Measurements from ENCODE around the gene METTL15. TPM values are rescaled to one million over a fixed set of nuclear protein-coding genes. Genes with fewer than 3 reads are reported as not detected.

Gene METTL15
- total and polyA plus RNA-seq, 2 experiments from 2014 or later, result 9.0 to 19.8 TPM

DNA sequence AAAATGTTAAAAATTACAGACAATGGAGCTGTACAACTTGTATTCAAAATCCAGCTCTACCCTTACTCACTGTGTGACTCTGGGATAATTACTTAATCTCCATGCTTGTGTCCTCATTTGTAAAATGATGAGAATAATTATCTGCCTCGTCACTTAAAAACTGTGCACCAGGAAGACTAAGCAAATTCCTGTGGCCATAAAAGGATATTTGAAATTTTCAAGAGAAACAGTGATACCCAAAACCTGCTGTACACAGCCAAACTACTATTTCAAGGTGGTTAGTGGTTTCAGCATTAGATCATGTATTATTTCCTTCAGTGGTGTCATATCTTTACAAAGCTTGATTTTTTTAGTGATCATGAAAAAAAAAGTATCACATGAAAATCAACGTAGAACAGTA lies 136.9 kb downstream of the METTL15 start (continued):
- TF ChIP-seq, protein P1, sequence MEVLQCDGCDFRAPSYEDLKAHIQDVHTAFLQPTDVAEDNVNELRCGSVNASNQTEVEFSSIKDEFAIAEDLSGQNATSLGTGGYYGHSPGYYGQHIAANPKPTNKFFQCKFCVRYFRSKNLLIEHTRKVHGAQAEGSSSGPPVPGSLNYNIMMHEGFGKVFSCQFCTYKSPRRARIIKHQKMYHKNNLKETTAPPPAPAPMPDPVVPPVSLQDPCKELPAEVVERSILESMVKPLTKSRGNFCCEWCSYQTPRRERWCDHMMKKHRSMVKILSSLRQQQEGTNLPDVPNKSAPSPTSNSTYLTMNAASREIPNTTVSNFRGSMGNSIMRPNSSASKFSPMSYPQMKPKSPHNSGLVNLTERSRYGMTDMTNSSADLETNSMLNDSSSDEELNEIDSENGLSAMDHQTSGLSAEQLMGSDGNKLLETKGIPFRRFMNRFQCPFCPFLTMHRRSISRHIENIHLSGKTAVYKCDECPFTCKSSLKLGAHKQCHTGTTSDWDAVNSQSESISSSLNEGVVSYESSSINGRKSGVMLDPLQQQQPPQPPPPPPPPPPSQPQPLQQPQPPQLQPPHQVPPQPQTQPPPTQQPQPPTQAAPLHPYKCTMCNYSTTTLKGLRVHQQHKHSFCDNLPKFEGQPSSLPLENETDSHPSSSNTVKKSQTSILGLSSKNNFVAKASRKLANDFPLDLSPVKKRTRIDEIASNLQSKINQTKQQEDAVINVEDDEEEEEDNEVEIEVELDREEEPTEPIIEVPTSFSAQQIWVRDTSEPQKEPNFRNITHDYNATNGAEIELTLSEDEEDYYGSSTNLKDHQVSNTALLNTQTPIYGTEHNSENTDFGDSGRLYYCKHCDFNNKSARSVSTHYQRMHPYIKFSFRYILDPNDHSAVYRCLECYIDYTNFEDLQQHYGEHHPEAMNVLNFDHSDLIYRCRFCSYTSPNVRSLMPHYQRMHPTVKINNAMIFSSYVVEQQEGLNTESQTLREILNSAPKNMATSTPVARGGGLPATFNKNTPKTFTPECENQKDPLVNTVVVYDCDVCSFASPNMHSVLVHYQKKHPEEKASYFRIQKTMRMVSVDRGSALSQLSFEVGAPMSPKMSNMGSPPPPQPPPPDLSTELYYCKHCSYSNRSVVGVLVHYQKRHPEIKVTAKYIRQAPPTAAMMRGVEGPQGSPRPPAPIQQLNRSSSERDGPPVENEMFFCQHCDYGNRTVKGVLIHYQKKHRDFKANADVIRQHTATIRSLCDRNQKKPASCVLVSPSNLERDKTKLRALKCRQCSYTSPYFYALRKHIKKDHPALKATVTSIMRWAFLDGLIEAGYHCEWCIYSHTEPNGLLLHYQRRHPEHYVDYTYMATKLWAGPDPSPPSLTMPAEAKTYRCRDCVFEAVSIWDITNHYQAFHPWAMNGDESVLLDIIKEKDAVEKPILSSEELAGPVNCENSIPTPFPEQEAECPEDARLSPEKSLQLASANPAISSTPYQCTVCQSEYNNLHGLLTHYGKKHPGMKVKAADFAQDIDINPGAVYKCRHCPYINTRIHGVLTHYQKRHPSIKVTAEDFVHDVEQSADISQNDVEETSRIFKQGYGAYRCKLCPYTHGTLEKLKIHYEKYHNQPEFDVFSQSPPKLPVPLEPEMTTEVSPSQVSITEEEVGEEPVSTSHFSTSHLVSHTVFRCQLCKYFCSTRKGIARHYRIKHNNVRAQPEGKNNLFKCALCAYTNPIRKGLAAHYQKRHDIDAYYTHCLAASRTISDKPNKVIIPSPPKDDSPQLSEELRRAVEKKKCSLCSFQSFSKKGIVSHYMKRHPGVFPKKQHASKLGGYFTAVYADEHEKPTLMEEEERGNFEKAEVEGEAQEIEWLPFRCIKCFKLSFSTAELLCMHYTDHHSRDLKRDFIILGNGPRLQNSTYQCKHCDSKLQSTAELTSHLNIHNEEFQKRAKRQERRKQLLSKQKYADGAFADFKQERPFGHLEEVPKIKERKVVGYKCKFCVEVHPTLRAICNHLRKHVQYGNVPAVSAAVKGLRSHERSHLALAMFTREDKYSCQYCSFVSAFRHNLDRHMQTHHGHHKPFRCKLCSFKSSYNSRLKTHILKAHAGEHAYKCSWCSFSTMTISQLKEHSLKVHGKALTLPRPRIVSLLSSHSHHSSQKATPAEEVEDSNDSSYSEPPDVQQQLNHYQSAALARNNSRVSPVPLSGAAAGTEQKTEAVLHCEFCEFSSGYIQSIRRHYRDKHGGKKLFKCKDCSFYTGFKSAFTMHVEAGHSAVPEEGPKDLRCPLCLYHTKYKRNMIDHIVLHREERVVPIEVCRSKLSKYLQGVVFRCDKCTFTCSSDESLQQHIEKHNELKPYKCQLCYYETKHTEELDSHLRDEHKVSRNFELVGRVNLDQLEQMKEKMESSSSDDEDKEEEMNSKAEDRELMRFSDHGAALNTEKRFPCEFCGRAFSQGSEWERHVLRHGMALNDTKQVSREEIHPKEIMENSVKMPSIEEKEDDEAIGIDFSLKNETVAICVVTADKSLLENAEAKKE (CRISPR knock-in tag; IDR thresholded peaks at IDR 0.05), result no peak
- no peak for TF ChIP-seq POLR2AphosphoS5 (IDR thresholded peaks at IDR 0.05; ENCODE audit: low read depth)

DNA sequence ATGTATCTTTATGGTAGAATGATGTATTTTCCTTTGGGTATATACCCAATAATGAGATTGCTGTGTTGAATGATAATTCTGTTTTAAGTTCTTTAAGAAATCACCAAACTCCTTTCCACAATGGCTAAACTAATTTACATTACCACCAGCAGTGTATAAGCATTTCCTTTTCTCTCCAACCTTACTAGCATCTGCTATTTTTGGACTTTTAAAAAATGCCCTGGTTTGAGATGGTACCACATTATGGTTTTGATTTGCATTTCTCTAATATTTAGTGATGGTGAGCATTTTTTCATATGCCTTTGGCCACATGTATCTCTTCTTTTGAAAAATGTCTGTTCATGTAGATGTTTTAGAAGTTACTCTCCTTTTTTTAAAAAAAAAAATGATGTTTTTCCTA lies 142.0 kb downstream of the METTL15 start:
- H3K36me3 ChIP-seq (ENCODE audit: insufficient read depth), result no peaks in the 10 kb centered on the region
- H3F3A ChIP-seq (replicated peaks; ENCODE audit: low read depth), result no peaks in the 10 kb centered on the region
- no peak overlapping the region for H3K4me3 Mint-ChIP-seq
- H3K79me2 ChIP-seq (replicated peaks; ENCODE audit: insufficient read depth), result no peaks in the 10 kb centered on the region
- no peaks in the 10 kb centered on the region for H3K27me3 Mint-ChIP-seq (ENCODE audit: insufficient read depth, low read depth, poor library complexity)
- no peaks in the 10 kb centered on the region for H3K4me1 Mint-ChIP-seq
- H4K20me1 ChIP-seq (replicated peaks; ENCODE audit: insufficient read depth), result no peaks in the 10 kb centered on the region
- no peak for DNase-seq (ENCODE audit: low spot score)
- no peak overlapping the region for H3K27ac ChIP-seq (ENCODE audit: low read depth)
- H3K9me3 Mint-ChIP-seq, result no peaks in the 10 kb centered on the region
- no peaks in the 10 kb centered on the region for H3K9me2 ChIP-seq (ENCODE audit: insufficient read depth)
- no peaks in the 10 kb centered on the region for H3K4me1 ChIP-seq (ENCODE audit: insufficient read depth)
- no peak overlapping the region for H3K4me2 ChIP-seq
- H3K27me3 ChIP-seq (ENCODE audit: insufficient read depth), result no peaks in the 10 kb centered on the region
- no peak overlapping the region for H2AFZ ChIP-seq
- H3K36me3 Mint-ChIP-seq (ENCODE audit: low read depth), result 0 out of 3 replicates have a peak, but pooled peaks cover 4% of the 10 kb centered on the region
- ATAC-seq, result no peak
- H3K4me3 ChIP-seq, result no peak overlapping the region
- no peak overlapping the region for H3K27ac Mint-ChIP-seq
- TF ChIP-seq EZH2phosphoT487 (IDR thresholded peaks at IDR 0.05; ENCODE audit: unreplicated experiment) (no peak), NANOG (IDR thresholded peaks at IDR 0.05; ENCODE audit: borderline replicate concordance) (no peak), POLR2AphosphoS5 (IDR thresholded peaks at IDR 0.05; ENCODE audit: low read depth) (no peak), EZH2 (IDR thresholded peaks at IDR 0.05; ENCODE audit: low read depth, unreplicated experiment) (no peak), CREB1 (CRISPR knock-in tag; IDR thresholded peaks at IDR 0.05; ENCODE audit: low read depth) (no peak), JUNB (IDR thresholded peaks at IDR 0.05; ENCODE audit: unreplicated experiment) (no peak), ZNF114 (CRISPR knock-in tag; IDR thresholded peaks at IDR 0.05) (no peak)
- TF ChIP-seq, protein P2, sequence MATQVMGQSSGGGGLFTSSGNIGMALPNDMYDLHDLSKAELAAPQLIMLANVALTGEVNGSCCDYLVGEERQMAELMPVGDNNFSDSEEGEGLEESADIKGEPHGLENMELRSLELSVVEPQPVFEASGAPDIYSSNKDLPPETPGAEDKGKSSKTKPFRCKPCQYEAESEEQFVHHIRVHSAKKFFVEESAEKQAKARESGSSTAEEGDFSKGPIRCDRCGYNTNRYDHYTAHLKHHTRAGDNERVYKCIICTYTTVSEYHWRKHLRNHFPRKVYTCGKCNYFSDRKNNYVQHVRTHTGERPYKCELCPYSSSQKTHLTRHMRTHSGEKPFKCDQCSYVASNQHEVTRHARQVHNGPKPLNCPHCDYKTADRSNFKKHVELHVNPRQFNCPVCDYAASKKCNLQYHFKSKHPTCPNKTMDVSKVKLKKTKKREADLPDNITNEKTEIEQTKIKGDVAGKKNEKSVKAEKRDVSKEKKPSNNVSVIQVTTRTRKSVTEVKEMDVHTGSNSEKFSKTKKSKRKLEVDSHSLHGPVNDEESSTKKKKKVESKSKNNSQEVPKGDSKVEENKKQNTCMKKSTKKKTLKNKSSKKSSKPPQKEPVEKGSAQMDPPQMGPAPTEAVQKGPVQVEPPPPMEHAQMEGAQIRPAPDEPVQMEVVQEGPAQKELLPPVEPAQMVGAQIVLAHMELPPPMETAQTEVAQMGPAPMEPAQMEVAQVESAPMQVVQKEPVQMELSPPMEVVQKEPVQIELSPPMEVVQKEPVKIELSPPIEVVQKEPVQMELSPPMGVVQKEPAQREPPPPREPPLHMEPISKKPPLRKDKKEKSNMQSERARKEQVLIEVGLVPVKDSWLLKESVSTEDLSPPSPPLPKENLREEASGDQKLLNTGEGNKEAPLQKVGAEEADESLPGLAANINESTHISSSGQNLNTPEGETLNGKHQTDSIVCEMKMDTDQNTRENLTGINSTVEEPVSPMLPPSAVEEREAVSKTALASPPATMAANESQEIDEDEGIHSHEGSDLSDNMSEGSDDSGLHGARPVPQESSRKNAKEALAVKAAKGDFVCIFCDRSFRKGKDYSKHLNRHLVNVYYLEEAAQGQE (IDR thresholded peaks at IDR 0.05; ENCODE audit: unreplicated experiment), result no peak
- TF ChIP-seq, protein P3, sequence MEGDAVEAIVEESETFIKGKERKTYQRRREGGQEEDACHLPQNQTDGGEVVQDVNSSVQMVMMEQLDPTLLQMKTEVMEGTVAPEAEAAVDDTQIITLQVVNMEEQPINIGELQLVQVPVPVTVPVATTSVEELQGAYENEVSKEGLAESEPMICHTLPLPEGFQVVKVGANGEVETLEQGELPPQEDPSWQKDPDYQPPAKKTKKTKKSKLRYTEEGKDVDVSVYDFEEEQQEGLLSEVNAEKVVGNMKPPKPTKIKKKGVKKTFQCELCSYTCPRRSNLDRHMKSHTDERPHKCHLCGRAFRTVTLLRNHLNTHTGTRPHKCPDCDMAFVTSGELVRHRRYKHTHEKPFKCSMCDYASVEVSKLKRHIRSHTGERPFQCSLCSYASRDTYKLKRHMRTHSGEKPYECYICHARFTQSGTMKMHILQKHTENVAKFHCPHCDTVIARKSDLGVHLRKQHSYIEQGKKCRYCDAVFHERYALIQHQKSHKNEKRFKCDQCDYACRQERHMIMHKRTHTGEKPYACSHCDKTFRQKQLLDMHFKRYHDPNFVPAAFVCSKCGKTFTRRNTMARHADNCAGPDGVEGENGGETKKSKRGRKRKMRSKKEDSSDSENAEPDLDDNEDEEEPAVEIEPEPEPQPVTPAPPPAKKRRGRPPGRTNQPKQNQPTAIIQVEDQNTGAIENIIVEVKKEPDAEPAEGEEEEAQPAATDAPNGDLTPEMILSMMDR (conservative IDR thresholded peaks at IDR 0.05; ENCODE audit: low read depth in 2 of 2), result no peak
- TF ChIP-seq, protein P4, sequence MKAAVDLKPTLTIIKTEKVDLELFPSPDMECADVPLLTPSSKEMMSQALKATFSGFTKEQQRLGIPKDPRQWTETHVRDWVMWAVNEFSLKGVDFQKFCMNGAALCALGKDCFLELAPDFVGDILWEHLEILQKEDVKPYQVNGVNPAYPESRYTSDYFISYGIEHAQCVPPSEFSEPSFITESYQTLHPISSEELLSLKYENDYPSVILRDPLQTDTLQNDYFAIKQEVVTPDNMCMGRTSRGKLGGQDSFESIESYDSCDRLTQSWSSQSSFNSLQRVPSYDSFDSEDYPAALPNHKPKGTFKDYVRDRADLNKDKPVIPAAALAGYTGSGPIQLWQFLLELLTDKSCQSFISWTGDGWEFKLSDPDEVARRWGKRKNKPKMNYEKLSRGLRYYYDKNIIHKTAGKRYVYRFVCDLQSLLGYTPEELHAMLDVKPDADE (IDR thresholded peaks at IDR 0.05), result no peak

Measured in GM23338 (cell line).